ENCODE measurements around the gene OR8B12.

Gene OR8B12, protein sequence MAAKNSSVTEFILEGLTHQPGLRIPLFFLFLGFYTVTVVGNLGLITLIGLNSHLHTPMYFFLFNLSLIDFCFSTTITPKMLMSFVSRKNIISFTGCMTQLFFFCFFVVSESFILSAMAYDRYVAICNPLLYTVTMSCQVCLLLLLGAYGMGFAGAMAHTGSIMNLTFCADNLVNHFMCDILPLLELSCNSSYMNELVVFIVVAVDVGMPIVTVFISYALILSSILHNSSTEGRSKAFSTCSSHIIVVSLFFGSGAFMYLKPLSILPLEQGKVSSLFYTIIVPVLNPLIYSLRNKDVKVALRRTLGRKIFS

GRCh38 chr11:124543554-124543953 is at the start of gene OR8B12:
Gene OR8B12, minus strand, starts transcription at chr11:124543654. Its CDS starts 0 bp downstream, at chr11:124543654.
- no peak for ATAC-seq (ENCODE audit: low read depth)
- Histone ChIP-seq H3K9me3 (ENCODE audit: severe bottlenecking) (no peaks in the 10 kb centered on the region), H3K4me3 (ENCODE audit: severe bottlenecking) (no peak within 1 kb of the TSS), H3K36me3 (ENCODE audit: low read depth) (no peaks in the 10 kb centered on the region), H3K27ac (ENCODE audit: poor library complexity, severe bottlenecking) (no peak within 1 kb of the TSS), H3K27me3 (ENCODE audit: insufficient read depth, poor library complexity, severe bottlenecking) (peaks cover 5% of the 10 kb centered on the region), H3K4me1 (ENCODE audit: insufficient read depth, poor library complexity, severe bottlenecking) (no peaks in the 10 kb centered on the region)
- no peak for TF ChIP-seq CTCF (IDR thresholded peaks at IDR 0.05; ENCODE audit: poor library complexity, severe bottlenecking)
- DNase-seq (ENCODE audit: low spot score): no peak

DNA sequence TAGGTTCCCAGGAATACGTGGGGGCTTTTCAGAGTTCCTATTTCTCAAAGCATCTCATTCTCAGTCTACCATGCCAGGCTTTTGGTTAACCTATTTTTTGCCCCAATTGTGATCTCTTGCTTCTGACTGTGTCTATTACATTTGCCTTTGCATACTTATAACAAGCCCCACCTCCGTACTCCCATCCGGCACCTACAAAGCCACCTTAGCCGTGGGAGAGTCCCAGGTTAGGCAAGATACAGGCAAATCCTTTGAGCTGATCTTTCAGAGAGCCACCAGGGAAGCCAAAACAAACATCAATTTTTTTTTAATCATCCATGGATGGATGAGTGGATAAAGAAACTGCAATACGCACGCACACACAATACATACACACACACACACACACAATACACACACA is 49.2 kb upstream of the OR8B12 start:
- DNase-seq (ENCODE audit: low spot score) (no peak), ATAC-seq (ENCODE audit: low read depth) (no peak)
- no peak for TF ChIP-seq CTCF (IDR thresholded peaks at IDR 0.05; ENCODE audit: poor library complexity, severe bottlenecking)
- Histone ChIP-seq H3K4me1 (ENCODE audit: insufficient read depth, poor library complexity, severe bottlenecking) (no peaks in the 10 kb centered on the region), H3K27me3 (ENCODE audit: insufficient read depth, poor library complexity, severe bottlenecking) (peaks cover 28% of the 10 kb centered on the region), H3K27ac (ENCODE audit: poor library complexity, severe bottlenecking) (no peak overlapping the region), H3K4me3 (ENCODE audit: severe bottlenecking) (no peak overlapping the region), H3K9me3 (ENCODE audit: severe bottlenecking) (no peaks in the 10 kb centered on the region), H3K36me3 (ENCODE audit: low read depth) (no peaks in the 10 kb centered on the region)

GRCh38 chr11:124591430-124591829 is 48.0 kb upstream of the OR8B12 start:
- Histone ChIP-seq H3K27ac (ENCODE audit: poor library complexity, severe bottlenecking) (no peak overlapping the region), H3K4me1 (ENCODE audit: insufficient read depth, poor library complexity, severe bottlenecking) (no peaks in the 10 kb centered on the region), H3K9me3 (ENCODE audit: severe bottlenecking) (no peaks in the 10 kb centered on the region), H3K36me3 (ENCODE audit: low read depth) (no peaks in the 10 kb centered on the region), H3K27me3 (ENCODE audit: insufficient read depth, poor library complexity, severe bottlenecking) (peaks cover 37% of the 10 kb centered on the region), H3K4me3 (ENCODE audit: severe bottlenecking) (no peak overlapping the region)
- DNase-seq (ENCODE audit: low spot score) (no peak), ATAC-seq (ENCODE audit: low read depth) (no peak)
- no peak for TF ChIP-seq CTCF (IDR thresholded peaks at IDR 0.05; ENCODE audit: poor library complexity, severe bottlenecking)

DNA sequence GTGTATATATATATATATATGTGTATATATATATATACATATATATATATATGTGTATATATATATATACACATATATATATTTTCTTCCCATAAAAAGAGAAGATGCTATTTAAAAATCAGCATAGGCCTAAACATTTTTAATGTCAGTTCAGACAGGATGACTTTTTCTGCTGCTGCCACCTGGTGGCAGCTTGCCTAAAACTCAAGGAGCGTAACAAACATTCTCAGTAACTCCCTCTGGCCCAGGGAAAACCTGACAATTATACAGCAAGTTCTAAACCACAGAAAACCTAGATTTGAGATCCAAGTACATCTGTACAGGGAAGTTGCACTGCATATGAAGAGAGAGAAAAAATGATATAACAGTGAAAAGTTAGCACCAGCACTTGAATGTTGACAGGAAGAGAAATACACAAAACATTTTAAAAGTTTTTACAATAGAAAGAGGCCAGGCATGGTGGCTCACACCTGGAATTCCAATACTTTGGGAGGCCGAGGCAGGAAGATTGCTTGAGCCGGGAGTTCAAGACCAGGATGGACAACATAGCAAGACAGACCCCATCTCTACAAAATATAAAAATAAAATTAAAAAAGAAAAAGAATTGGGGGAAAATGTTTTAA is 42.9 kb upstream of the OR8B12 start:
- H3K27ac ChIP-seq (ENCODE audit: poor library complexity, severe bottlenecking): no peak overlapping the region
- TF ChIP-seq CTCF (IDR thresholded peaks at IDR 0.05; ENCODE audit: poor library complexity, severe bottlenecking): peak; percentile 70
- H3K27me3 ChIP-seq (ENCODE audit: insufficient read depth, poor library complexity, severe bottlenecking): peaks cover 15% of the 10 kb centered on the region
- ATAC-seq (ENCODE audit: low read depth) (peak; percentile 64; the same call in 2 of the 3 replicates), DNase-seq (ENCODE audit: low spot score) (no peak)
- no peaks in the 10 kb centered on the region for H3K36me3 ChIP-seq (ENCODE audit: low read depth)
- no peak overlapping the region for H3K4me3 ChIP-seq (ENCODE audit: severe bottlenecking)
- H3K9me3 ChIP-seq (ENCODE audit: severe bottlenecking): no peaks in the 10 kb centered on the region
- H3K4me1 ChIP-seq (ENCODE audit: insufficient read depth, poor library complexity, severe bottlenecking): no peaks in the 10 kb centered on the region
